MCF 10A (cell line): ENCODE results near the gene SGCD. TPM values are rescaled to one million over a fixed set of nuclear protein-coding genes. Genes with fewer than 3 reads are reported as not detected.
A peak's percentile ranks its signal among the peaks of the same experiment; 100 is the strongest.

ENCODE experiments used
- BruUV-seq: library from RNA; stranded (reverse); fragments of 400-500 nt; replicated peaks from 2 replicates; lab custom pipeline; 2021; lab: Mats Ljungman, UMichigan
- CTCF ChIA-PET: fragments of 300-600 bp; sonication (Branson Sonifier 250); formaldehyde crosslinking; extraction: SDS; loops from one replicate; lab custom pipeline; 2021; ENCODE audit warnings: antibody characterized with exemption, inconsistent platforms; lab: Yijun Ruan, JAX
- POLR2A ChIA-PET: fragments of 300-600, 350-650 bp; sonication (Branson Sonifier 250); formaldehyde crosslinking; extraction: SDS; loops from one replicate; lab custom pipeline; 2020; ENCODE audit warnings: antibody characterized with exemption, inconsistent platforms; lab: Yijun Ruan, JAX
- DNase-seq: peaks from one replicate; pipeline ENCODE4 v3.0.0-alpha.2; 2018; ENCODE audit not compliant: unreplicated experiment
- H3K27ac Mint-ChIP-seq: one replicate; pipeline ENCODE4 v1.8.0; 2022; ENCODE audit warnings: mild to moderate bottlenecking, low read depth, mixed read lengths; ENCODE audit not compliant: unreplicated experiment
- H3K27me3 Mint-ChIP-seq: one replicate; pipeline ENCODE4 v1.8.0; 2022; ENCODE audit warnings: mixed read lengths; ENCODE audit not compliant: insufficient read depth, unreplicated experiment
- H3K36me3 Mint-ChIP-seq: one replicate; pipeline ENCODE4 v1.8.0; 2022; ENCODE audit warnings: mild to moderate bottlenecking, moderate library complexity, mixed read lengths; ENCODE audit not compliant: insufficient read depth, unreplicated experiment
- H3K4me1 Mint-ChIP-seq: one replicate; pipeline ENCODE4 v1.8.0; 2022; ENCODE audit warnings: mixed read lengths; ENCODE audit not compliant: insufficient read depth, unreplicated experiment
- H3K4me3 Mint-ChIP-seq: one replicate; pipeline ENCODE4 v1.8.0; 2022; ENCODE audit warnings: mild to moderate bottlenecking, moderate library complexity, mixed read lengths; ENCODE audit not compliant: unreplicated experiment
- H3K9me3 Mint-ChIP-seq: one replicate; pipeline ENCODE4 v1.8.0; 2022; ENCODE audit warnings: mixed read lengths; ENCODE audit not compliant: unreplicated experiment
- CTCF ChIP-seq: fragments of 200-600 bp; IDR thresholded peaks from one replicate; pipeline ENCODE4 v1.8.0; 2022; ENCODE audit warnings: antibody characterized with exemption, mild to moderate bottlenecking; ENCODE audit not compliant: unreplicated experiment
- intact Hi-C: fragments of 100-400 bp; cut with micrococcal nuclease; formaldehyde crosslinking; loops from 2 replicates; pipeline ENCODE4 v1.14.1; 2022
- total RNA-seq: library from RNA; stranded (reverse); gene quantifications from 2 replicates; pipeline ENCODE4 v1.2.3, GENCODE V29; 2022

Gene SGCD
- total RNA-seq, 1 experiment from 2014 or later = 0.14 TPM

GRCh38 chr5:156366521-156366920, 39.6 kb downstream of the SGCD start:
- H3K36me3 Mint-ChIP-seq = no peaks in the 10 kb centered on the region
- TF ChIP-seq CTCF = no peak
- no peaks in the 10 kb centered on the region for H3K9me3 Mint-ChIP-seq
- H3K27me3 Mint-ChIP-seq = no peaks in the 10 kb centered on the region
- H3K4me1 Mint-ChIP-seq = peaks cover 26% of the 10 kb centered on the region
- no peak overlapping the region for H3K27ac Mint-ChIP-seq
- CTCF ChIA-PET = interaction anchor here (0.6 kb wide), 1 partner anchor 583 kb away, joined by 3 read pairs; no protein-coding TSS in a partner anchor
- POLR2A ChIA-PET = interaction anchor here (1.0 to 2.3 kb wide), 3 partner anchors 25 to 29 kb away, joined by 3 to 9 read pairs (median 7); no protein-coding TSS in a partner anchor
- DNase-seq = no peak
- no peak overlapping the region for H3K4me3 Mint-ChIP-seq
- BruUV-seq = no TSS peak
- intact Hi-C loops = no loop called here

- no peaks in the 10 kb centered on the region for H3K9me3 Mint-ChIP-seq
- POLR2A ChIA-PET = interaction anchor here (0.5 to 2.3 kb wide), 8 partner anchors 11 to 242 kb away, joined by 3 to 9 read pairs (median 4); no protein-coding TSS in a partner anchor
- peak; percentile 75 for DNase-seq
- H3K27me3 Mint-ChIP-seq = no peaks in the 10 kb centered on the region
- no peaks in the 10 kb centered on the region for H3K36me3 Mint-ChIP-seq
- CTCF ChIA-PET = interaction anchor here (0.6 to 1.1 kb wide), 5 partner anchors 12 to 577 kb away, joined by 3 to 5 read pairs (median 3); no protein-coding TSS in a partner anchor
- BruUV-seq = no TSS peak
- intact Hi-C loops = no loop called here
- peak overlapping the region; percentile 10 for H3K27ac Mint-ChIP-seq
- no peak for TF ChIP-seq CTCF
- H3K4me1 Mint-ChIP-seq = peaks cover 22% of the 10 kb centered on the region
- no peak overlapping the region for H3K4me3 Mint-ChIP-seq
These were observed 40.6 kb downstream of the SGCD start for GRCh38 chr5:156367597-156367996.

- intact Hi-C loops = no loop called here
- CTCF ChIA-PET = interaction anchor here (0.5 to 0.9 kb wide), 5 partner anchors 25 to 1694 kb away, joined by 3 to 4 read pairs (median 3); no protein-coding TSS in a partner anchor
- DNase-seq = no peak
- Mint-ChIP-seq H3K9me3 (no peaks in the 10 kb centered on the region), H3K36me3 (no peaks in the 10 kb centered on the region), H3K27ac (no peak overlapping the region), H3K27me3 (no peaks in the 10 kb centered on the region), H3K4me1 (peaks cover 15% of the 10 kb centered on the region), H3K4me3 (no peak overlapping the region)
- POLR2A ChIA-PET = interaction anchor here (0.5 to 1.4 kb wide), 3 partner anchors 15 to 35 kb away, joined by 3 to 5 read pairs (median 3); no protein-coding TSS in a partner anchor
- TF ChIP-seq CTCF = no peak
- no TSS peak for BruUV-seq
These were observed 49.0 kb downstream of the SGCD start for GRCh38 chr5:156375895-156376495.

GRCh38 chr5:156376751-156377150, 49.8 kb downstream of the SGCD start:
- no peaks in the 10 kb centered on the region for H3K36me3 Mint-ChIP-seq
- TF ChIP-seq CTCF = no peak
- no peak for DNase-seq
- H3K27me3 Mint-ChIP-seq = no peaks in the 10 kb centered on the region
- H3K4me3 Mint-ChIP-seq = no peak overlapping the region
- CTCF ChIA-PET = interaction anchor here (0.7 kb wide), 1 partner anchor 24 kb away, joined by 3 read pairs; no protein-coding TSS in a partner anchor
- peaks cover 19% of the 10 kb centered on the region for H3K4me1 Mint-ChIP-seq
- intact Hi-C loops = no loop called here
- no TSS peak for BruUV-seq
- no peak overlapping the region for H3K27ac Mint-ChIP-seq
- POLR2A ChIA-PET = interaction anchor here (0.7 kb wide), 1 partner anchor 18 kb away, joined by 3 read pairs; no protein-coding TSS in a partner anchor
- no peaks in the 10 kb centered on the region for H3K9me3 Mint-ChIP-seq
